SIG-M5 (cell line): ENCODE results near the gene MMRN1.

ENCODE experiments used
- DNase-seq: peaks from one replicate; lab custom pipeline; 2025; lab: John Stamatoyannopoulos, UW

Gene MMRN1

GRCh38 chr4:89998469-89999011 lies 103.9 kb downstream of the MMRN1 start:
- DNase-seq: no peak

- no peak for DNase-seq
Observed at GRCh38 chr4:90001023-90001422, 106.4 kb downstream of the MMRN1 start.

GRCh38 chr4:90002441-90003062 lies 107.9 kb downstream of the MMRN1 start:
- no peak for DNase-seq
